ENCODE results near the gene HDAC4. TPM values are rescaled to one million over a fixed set of nuclear protein-coding genes. Genes with fewer than 3 reads are reported as not detected.

Gene HDAC4
- total and polyA plus RNA-seq, 2 of the 4 experiments (the other 2 are of a cell fraction): 4.1 to 7.2 TPM

- H2BK15ac ChIP-seq (ENCODE audit: low read depth, low read length): no peak overlapping the region
Measured at GRCh38 chr2:239130041-239130440, 270.8 kb downstream of the HDAC4 start.

More at GRCh38 chr2:239130041-239130440, 270.8 kb downstream of the HDAC4 start:
- DNase-seq (no peak), ATAC-seq (ENCODE audit: low read depth) (no peak)
- dilution Hi-C loops (cut with HindIII; ENCODE audit: low sequenced_read_pairs, unreplicated experiment) (no loop called here), in situ Hi-C loops (cut with MboI; ENCODE audit: low sequenced_read_pairs) (loop anchor here (25.0 kb wide), 1 partner anchor 857 kb away; no protein-coding TSS in a partner anchor), intact Hi-C loops (cut with micrococcal nuclease) (no loop called here)
- H3K9me3 ChIP-seq (ENCODE audit: control insufficient read depth, insufficient read depth, low read length): no peaks in the 10 kb centered on the region
- no peaks in the 10 kb centered on the region for H3K4me1 ChIP-seq (ENCODE audit: control insufficient read depth, insufficient read depth, low read length)
- H3K18ac ChIP-seq (ENCODE audit: low read depth, low read length): no peak overlapping the region
- no peaks in the 10 kb centered on the region for H3K79me1 ChIP-seq (ENCODE audit: low read depth in 1 of 2, low read length in 2 of 2)
- no peak overlapping the region for H3K4me3 ChIP-seq (ENCODE audit: insufficient read depth, low read depth, low read length)
- H4K91ac ChIP-seq (ENCODE audit: insufficient read depth, low read depth, low read length): no peak overlapping the region
- 84% methylated on average over 7 of the region's 9 CpGs; no CpG with 5 or more reads in 1 of the 2 experiments for WGBS, 2 experiments (ENCODE audit: extremely low coverage in 2 of 2, insufficient read length in 1 of 2)
- no peak overlapping the region for H2AK9ac ChIP-seq (replicated peaks; ENCODE audit: low read depth, low read length, poor library complexity)
- no peaks in the 10 kb centered on the region for H3K9me1 ChIP-seq (ENCODE audit: insufficient read depth, low read length)
- H3K27ac ChIP-seq (ENCODE audit: insufficient read depth, low read length): no peak overlapping the region
- H3K56ac ChIP-seq (ENCODE audit: extremely low read depth, insufficient read depth, low read length): no peak overlapping the region
- no peak overlapping the region for H3K23ac ChIP-seq (ENCODE audit: low read depth, low read length)
- no TSS peak for BruUV-seq (replicated peaks)
- no peak overlapping the region for H2BK5ac ChIP-seq (ENCODE audit: low read depth, low read length, poor library complexity, severe bottlenecking)
- H3K4ac ChIP-seq (ENCODE audit: low read depth, low read length): no peak overlapping the region
- no peaks in the 10 kb centered on the region for H3K27me3 ChIP-seq (ENCODE audit: control insufficient read depth, insufficient read depth, low read length)
- H3K14ac ChIP-seq (replicated peaks; ENCODE audit: low read depth, low read length): no peak overlapping the region
- no peaks in the 10 kb centered on the region; the same call in 1 of the 2 replicates for H4K20me1 ChIP-seq (ENCODE audit: insufficient read depth, low read length)
- CTCF ChIA-PET: no interaction called here
- POLR2A ChIA-PET (ENCODE audit: unreplicated experiment): no interaction called here
- no peak overlapping the region for H2AFZ ChIP-seq (replicated peaks; ENCODE audit: low read length, poor library complexity)
- H3K4me2 ChIP-seq (ENCODE audit: low read depth, low read length): no peak overlapping the region
- H2AK5ac ChIP-seq (ENCODE audit: low read depth, low read length): no peak overlapping the region
- no peak overlapping the region for H2BK120ac ChIP-seq (ENCODE audit: low read depth, low read length)
- no peak overlapping the region for H4K8ac ChIP-seq (ENCODE audit: low read depth in 2 of 2, low read length in 2 of 2)
- H2BK20ac ChIP-seq (ENCODE audit: low read depth, low read length): no peak overlapping the region
- H3K36me3 ChIP-seq (ENCODE audit: control insufficient read depth, insufficient read depth, low read length): peaks cover 71% of the 10 kb centered on the region
- H3K9ac ChIP-seq (ENCODE audit: low read depth, low read length): no peak overlapping the region
- no peak overlapping the region for H4K5ac ChIP-seq (ENCODE audit: low read depth, low read length)
- TF ChIP-seq FOS (IDR thresholded peaks at IDR 0.05; ENCODE audit: low read depth, low read length): no peak
- TF ChIP-seq CEBPB (IDR thresholded peaks at IDR 0.05; ENCODE audit: low read depth, low read length): no peak
- no peak for TF ChIP-seq RCOR1 (IDR thresholded peaks at IDR 0.05; ENCODE audit: insufficient replicate concordance, low read length)

Data from IMR-90 (cell line).